Measurements from ENCODE around the gene ICOSLG.
"Not testable (repeated sequence)": the region's sequence is repeated elsewhere in the genome, so short reads cannot be mapped to it uniquely, and the experiment has no call there.

Gene ICOSLG

GRCh38 chr21:44218461-44218860 lies 22.3 kb downstream of the ICOSLG start:
- DNase-seq; H3K4me3 Mint-ChIP-seq; H3K36me3 Mint-ChIP-seq (ENCODE audit: low read depth); H3K27ac Mint-ChIP-seq; H3K4me1 Mint-ChIP-seq (ENCODE audit: low read depth); H3K27me3 Mint-ChIP-seq; H3K9me3 Mint-ChIP-seq: not testable (repeated sequence)

GRCh38 chr21:44211978-44212377 lies 28.8 kb downstream of the ICOSLG start:
- not testable (repeated sequence) for H3K9me3 Mint-ChIP-seq; H3K27me3 Mint-ChIP-seq; H3K4me3 Mint-ChIP-seq; H3K4me1 Mint-ChIP-seq (ENCODE audit: low read depth); H3K36me3 Mint-ChIP-seq (ENCODE audit: low read depth); H3K27ac Mint-ChIP-seq; DNase-seq

- H3K27me3 Mint-ChIP-seq; H3K36me3 Mint-ChIP-seq (ENCODE audit: low read depth); H3K4me1 Mint-ChIP-seq (ENCODE audit: low read depth); H3K4me3 Mint-ChIP-seq; H3K9me3 Mint-ChIP-seq; DNase-seq; H3K27ac Mint-ChIP-seq: not testable (repeated sequence)
Measured at GRCh38 chr21:44211574-44211973, 29.2 kb downstream of the ICOSLG start.

- not testable (repeated sequence) for H3K27me3 Mint-ChIP-seq; H3K4me1 Mint-ChIP-seq (ENCODE audit: low read depth); H3K27ac Mint-ChIP-seq; H3K36me3 Mint-ChIP-seq (ENCODE audit: low read depth); H3K4me3 Mint-ChIP-seq; H3K9me3 Mint-ChIP-seq; DNase-seq
Measured at GRCh38 chr21:44207860-44208646, 32.7 kb downstream of the ICOSLG start.

GRCh38 chr21:44206698-44207676 lies 33.8 kb downstream of the ICOSLG start:
- H3K27me3 Mint-ChIP-seq; H3K9me3 Mint-ChIP-seq; H3K4me3 Mint-ChIP-seq; H3K4me1 Mint-ChIP-seq (ENCODE audit: low read depth); H3K36me3 Mint-ChIP-seq (ENCODE audit: low read depth); DNase-seq; H3K27ac Mint-ChIP-seq: not testable (repeated sequence)

- H3K9me3 Mint-ChIP-seq; H3K36me3 Mint-ChIP-seq (ENCODE audit: low read depth); H3K27me3 Mint-ChIP-seq; DNase-seq; H3K4me3 Mint-ChIP-seq; H3K4me1 Mint-ChIP-seq (ENCODE audit: low read depth); H3K27ac Mint-ChIP-seq: not testable (repeated sequence)
Measured at GRCh38 chr21:44206187-44206586, 34.6 kb downstream of the ICOSLG start.

- H3K4me3 Mint-ChIP-seq; H3K36me3 Mint-ChIP-seq (ENCODE audit: low read depth); H3K27me3 Mint-ChIP-seq; H3K4me1 Mint-ChIP-seq (ENCODE audit: low read depth); H3K9me3 Mint-ChIP-seq; H3K27ac Mint-ChIP-seq; DNase-seq: not testable (repeated sequence)
Measured at GRCh38 chr21:44202590-44203299, 38.0 kb downstream of the ICOSLG start.

- not testable (repeated sequence) for DNase-seq; H3K4me3 Mint-ChIP-seq; H3K27me3 Mint-ChIP-seq; H3K36me3 Mint-ChIP-seq (ENCODE audit: low read depth); H3K9me3 Mint-ChIP-seq; H3K27ac Mint-ChIP-seq; H3K4me1 Mint-ChIP-seq (ENCODE audit: low read depth)
Measured at GRCh38 chr21:44199997-44200396, 40.7 kb downstream of the ICOSLG start.

- Mint-ChIP-seq H3K4me1 (ENCODE audit: low read depth) (no peaks in the 10 kb centered on the region), H3K36me3 (ENCODE audit: low read depth) (no peaks in the 10 kb centered on the region), H3K27me3 (no peaks in the 10 kb centered on the region), H3K9me3 (no peaks in the 10 kb centered on the region), H3K27ac (no peak overlapping the region), H3K4me3 (no peak overlapping the region)
- no peak for DNase-seq
Measured at GRCh38 chr21:44199448-44199847, 41.3 kb downstream of the ICOSLG start.

GRCh38 chr21:44197156-44197516 lies 43.6 kb downstream of the ICOSLG start:
- not testable (repeated sequence) for H3K27me3 Mint-ChIP-seq; H3K27ac Mint-ChIP-seq; H3K36me3 Mint-ChIP-seq (ENCODE audit: low read depth); H3K9me3 Mint-ChIP-seq; H3K4me3 Mint-ChIP-seq; DNase-seq; H3K4me1 Mint-ChIP-seq (ENCODE audit: low read depth)

GRCh38 chr21:44196212-44197155 lies 44.3 kb downstream of the ICOSLG start:
- not testable (repeated sequence) for H3K4me1 Mint-ChIP-seq (ENCODE audit: low read depth); H3K27ac Mint-ChIP-seq; H3K9me3 Mint-ChIP-seq; H3K36me3 Mint-ChIP-seq (ENCODE audit: low read depth); DNase-seq; H3K4me3 Mint-ChIP-seq; H3K27me3 Mint-ChIP-seq

GRCh38 chr21:44194888-44195287 lies 45.9 kb downstream of the ICOSLG start:
- DNase-seq, H3K27ac Mint-ChIP-seq, H3K9me3 Mint-ChIP-seq: not testable (repeated sequence)

GRCh38 chr21:44194451-44194850 lies 46.3 kb downstream of the ICOSLG start:
- H3K27me3 Mint-ChIP-seq = not testable (repeated sequence)

More at GRCh38 chr21:44194888-44195287, 45.9 kb downstream of the ICOSLG start:
- H3K36me3 Mint-ChIP-seq (ENCODE audit: low read depth); H3K4me1 Mint-ChIP-seq (ENCODE audit: low read depth); H3K27me3 Mint-ChIP-seq; H3K4me3 Mint-ChIP-seq: not testable (repeated sequence)

GRCh38 chr21:44193108-44193507 lies 47.6 kb downstream of the ICOSLG start:
- not testable (repeated sequence) for H3K4me1 Mint-ChIP-seq (ENCODE audit: low read depth); H3K9me3 Mint-ChIP-seq; H3K4me3 Mint-ChIP-seq; H3K27me3 Mint-ChIP-seq; H3K36me3 Mint-ChIP-seq (ENCODE audit: low read depth); H3K27ac Mint-ChIP-seq; DNase-seq

More at GRCh38 chr21:44194451-44194850, 46.3 kb downstream of the ICOSLG start:
- not testable (repeated sequence) for H3K27ac Mint-ChIP-seq; H3K36me3 Mint-ChIP-seq (ENCODE audit: low read depth); H3K4me1 Mint-ChIP-seq (ENCODE audit: low read depth); H3K9me3 Mint-ChIP-seq; H3K4me3 Mint-ChIP-seq; DNase-seq
